ENCODE data around the gene TCF7L1. TPM values are rescaled to one million over a fixed set of nuclear protein-coding genes. Genes with fewer than 3 reads are reported as not detected.

TCF7L1 gene
- total and polyA plus RNA-seq, 11 donors: 1.9 to 9.8 (median 6.3) TPM

GRCh38 chr2:85145116-85145820, 12.1 kb downstream of the TCF7L1 start:
- H3K27me3 ChIP-seq: no peaks in the 10 kb centered on the region
- ATAC-seq (no peak), DNase-seq (no peak)
- peaks cover 0 to 30% (median 8%) of the 10 kb centered on the region in 12 donors for H3K4me1 ChIP-seq
- 88 to 99% (median 92%) methylated on average over 4 of the region's 4 CpGs for WGBS, 4 donors
- intact Hi-C loops (cut with DNase I): no loop called here
- no peak overlapping the region for H3K27ac ChIP-seq
- no peaks in the 10 kb centered on the region for H3K9me3 ChIP-seq
- TF ChIP-seq POLR2A (IDR thresholded peaks at IDR 0.05): no peak
- TF ChIP-seq, protein P1, sequence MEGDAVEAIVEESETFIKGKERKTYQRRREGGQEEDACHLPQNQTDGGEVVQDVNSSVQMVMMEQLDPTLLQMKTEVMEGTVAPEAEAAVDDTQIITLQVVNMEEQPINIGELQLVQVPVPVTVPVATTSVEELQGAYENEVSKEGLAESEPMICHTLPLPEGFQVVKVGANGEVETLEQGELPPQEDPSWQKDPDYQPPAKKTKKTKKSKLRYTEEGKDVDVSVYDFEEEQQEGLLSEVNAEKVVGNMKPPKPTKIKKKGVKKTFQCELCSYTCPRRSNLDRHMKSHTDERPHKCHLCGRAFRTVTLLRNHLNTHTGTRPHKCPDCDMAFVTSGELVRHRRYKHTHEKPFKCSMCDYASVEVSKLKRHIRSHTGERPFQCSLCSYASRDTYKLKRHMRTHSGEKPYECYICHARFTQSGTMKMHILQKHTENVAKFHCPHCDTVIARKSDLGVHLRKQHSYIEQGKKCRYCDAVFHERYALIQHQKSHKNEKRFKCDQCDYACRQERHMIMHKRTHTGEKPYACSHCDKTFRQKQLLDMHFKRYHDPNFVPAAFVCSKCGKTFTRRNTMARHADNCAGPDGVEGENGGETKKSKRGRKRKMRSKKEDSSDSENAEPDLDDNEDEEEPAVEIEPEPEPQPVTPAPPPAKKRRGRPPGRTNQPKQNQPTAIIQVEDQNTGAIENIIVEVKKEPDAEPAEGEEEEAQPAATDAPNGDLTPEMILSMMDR (IDR thresholded peaks at IDR 0.05): no peak
- H3K36me3 ChIP-seq: peaks cover 0 to 12% (median 0%) of the 10 kb centered on the region in 9 donors
- no peak overlapping the region for H3K4me3 ChIP-seq

DNA sequence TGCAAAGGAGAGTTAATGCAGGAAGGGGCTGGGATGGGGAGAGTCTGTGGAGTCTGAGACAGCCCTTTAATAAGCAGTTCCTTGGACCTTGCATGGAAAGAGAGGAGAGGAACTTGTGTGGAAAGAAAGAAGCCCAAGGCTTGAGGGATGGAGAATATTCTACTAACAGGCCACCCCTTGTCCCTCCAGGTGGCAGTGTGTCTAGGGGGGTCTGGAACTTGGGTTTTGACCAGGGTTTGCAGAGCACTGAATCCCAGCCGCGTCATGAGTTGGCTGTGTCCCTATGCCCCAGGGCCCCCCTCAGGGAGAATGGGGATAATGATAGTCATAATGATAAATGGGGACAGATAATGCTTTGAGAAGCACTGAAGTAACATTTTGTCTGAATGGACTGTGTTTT, 15.0 kb downstream of the TCF7L1 start:
- 51 to 68% (median 57%) methylated on average over 2 of the region's 2 CpGs for WGBS, 4 donors
- H3K27ac ChIP-seq: no peak overlapping the region
- no peaks in the 10 kb centered on the region for H3K27me3 ChIP-seq
- no peaks in the 10 kb centered on the region for H3K36me3 ChIP-seq
- DNase-seq (no peak), ATAC-seq (no peak)
- no peak overlapping the region for H3K4me3 ChIP-seq
- H3K4me1 ChIP-seq: peaks cover 0 to 18% (median 3%) of the 10 kb centered on the region in 12 donors
- intact Hi-C loops (cut with DNase I): no loop called here
- no peaks in the 10 kb centered on the region for H3K9me3 ChIP-seq
- TF ChIP-seq POLR2A (IDR thresholded peaks at IDR 0.05): no peak
- TF ChIP-seq, protein P1 (IDR thresholded peaks at IDR 0.05): no peak

DNA sequence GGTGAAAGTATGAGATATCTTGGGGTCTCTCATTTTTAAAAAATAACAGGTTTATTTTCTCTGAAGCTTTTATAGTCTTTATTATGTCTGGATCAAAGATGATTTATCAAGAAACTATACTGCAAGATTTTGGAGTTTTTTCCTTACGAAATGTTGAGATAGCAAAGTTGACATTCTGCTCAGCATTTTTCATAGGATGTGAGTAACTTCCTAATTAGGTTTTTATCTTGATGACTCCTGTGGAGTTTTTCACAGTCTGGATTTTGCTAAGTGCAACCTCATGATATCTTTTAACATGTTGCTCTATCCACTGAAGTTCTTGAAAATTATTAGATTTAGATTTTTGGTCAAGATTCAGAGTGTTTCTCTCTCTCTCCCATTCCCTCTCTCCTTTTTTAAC, 17.8 kb downstream of the TCF7L1 start:
- 53 to 70% (median 61%) methylated on average over 1 of the region's 1 CpG for WGBS, 4 donors
- no peak overlapping the region for H3K27ac ChIP-seq
- TF ChIP-seq, protein P1 (IDR thresholded peaks at IDR 0.05): no peak
- TF ChIP-seq POLR2A (IDR thresholded peaks at IDR 0.05): no peak
- no peaks in the 10 kb centered on the region for H3K27me3 ChIP-seq
- no peak overlapping the region for H3K4me3 ChIP-seq
- peaks cover 0 to 37% (median 16%) of the 10 kb centered on the region in 12 donors for H3K4me1 ChIP-seq
- H3K36me3 ChIP-seq: no peaks in the 10 kb centered on the region
- intact Hi-C loops (cut with DNase I): no loop called here
- ATAC-seq (no peak), DNase-seq (no peak)
- H3K9me3 ChIP-seq: no peaks in the 10 kb centered on the region

DNA sequence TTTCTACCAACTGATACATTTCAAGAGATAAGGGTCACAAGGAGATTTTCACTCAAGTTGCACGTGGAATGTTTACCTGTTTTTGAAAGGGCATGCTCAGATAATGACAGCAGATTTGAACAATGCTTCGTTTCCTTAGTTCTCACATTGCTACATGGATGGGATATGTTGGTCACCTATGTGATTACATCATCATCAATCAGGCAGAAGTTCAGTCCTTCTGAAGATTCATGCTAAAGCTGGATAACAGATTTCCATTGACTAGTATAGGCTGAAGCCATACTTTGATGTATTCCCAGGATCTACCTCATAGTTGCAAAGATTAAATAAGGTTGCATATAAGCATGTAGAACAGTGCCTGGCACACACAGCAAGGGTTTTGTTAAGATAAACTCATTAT, 19.7 kb downstream of the TCF7L1 start:
- Histone ChIP-seq H3K4me1 (peaks cover 0 to 53% (median 28%) of the 10 kb centered on the region in 12 donors), H3K27ac (no peak overlapping the region), H3K27me3 (no peaks in the 10 kb centered on the region), H3K9me3 (no peaks in the 10 kb centered on the region), H3K36me3 (no peaks in the 10 kb centered on the region), H3K4me3 (no peak overlapping the region)
- intact Hi-C loops (cut with DNase I): no loop called here
- DNase-seq (no peak), ATAC-seq (no peak)
- no peak for TF ChIP-seq POLR2A (IDR thresholded peaks at IDR 0.05)
- TF ChIP-seq, protein P1 (IDR thresholded peaks at IDR 0.05): no peak
- 93 to 98% (median 95%) methylated on average over 2 of the region's 2 CpGs for WGBS, 4 donors
